Left ventricle myocardium inferior (tissue), 1 donor: ENCODE results near the gene MYL10. TPM values are rescaled to one million over a fixed set of nuclear protein-coding genes. Genes with fewer than 3 reads are reported as not detected.

Experiments
- DNase-seq: peaks from one replicate; pipeline ENCODE4 v3.0.0-alpha.2; 2020
- H3K27ac ChIP-seq: fragments of 200-600 bp; replicated peaks from 2 replicates; pipeline ENCODE4 v1.8.0; 2021
- H3K27me3 ChIP-seq: fragments of 200-600 bp; 2 replicates; pipeline ENCODE4 v1.8.0; 2021; ENCODE audit warnings: low read depth
- H3K36me3 ChIP-seq: fragments of 200-600 bp; 2 replicates; pipeline ENCODE4 v1.8.0; 2021
- H3K4me1 ChIP-seq: fragments of 200-600 bp; 2 replicates; pipeline ENCODE4 v1.8.0; 2021
- H3K4me3 ChIP-seq: fragments of 200-600 bp; 2 replicates; pipeline ENCODE4 v1.8.0; 2021; ENCODE audit warnings: mild to moderate bottlenecking, moderate library complexity
- H3K9me3 ChIP-seq: fragments of 200-600 bp; replicated peaks from 2 replicates; pipeline ENCODE4 v1.8.0; 2021
- CTCF ChIP-seq: fragments of 200-600 bp; IDR thresholded peaks from 2 replicates; pipeline ENCODE4 v1.8.0; 2021; ENCODE audit warnings: antibody characterized with exemption, mild to moderate bottlenecking, borderline replicate concordance
- intact Hi-C: fragments of 100-400 bp; cut with micrococcal nuclease; formaldehyde crosslinking; loops from one replicate; pipeline ENCODE4 v1.11.0; 2022
- total RNA-seq: library from RNA; stranded (reverse); fragmentation: NEBNext Ultra II Directional; extraction: Animal tissue kit (Norgen Biotek cat#: 25700); gene quantifications from one replicate; pipeline ENCODE4 v1.2.1, GENCODE V29; 2021
- donor health status: DM: no; HTN: yes; CAD: no; lungs with severe emphysema.

Gene MYL10
- total RNA-seq, 1 donor from 2014 or later, result not detected

GRCh38 chr7:101620395-101620794, 8.7 kb downstream of the MYL10 start:
- no peaks in the 10 kb centered on the region for H3K9me3 ChIP-seq
- intact Hi-C loops, result no loop called here
- no peak for DNase-seq
- TF ChIP-seq CTCF, result no peak
- H3K27me3 ChIP-seq, result peaks cover 78% of the 10 kb centered on the region
- H3K4me3 ChIP-seq, result no peak overlapping the region
- no peaks in the 10 kb centered on the region for H3K36me3 ChIP-seq
- H3K27ac ChIP-seq, result no peak overlapping the region
- H3K4me1 ChIP-seq, result no peaks in the 10 kb centered on the region

GRCh38 chr7:101618916-101619315, 10.2 kb downstream of the MYL10 start:
- no peak for DNase-seq
- Histone ChIP-seq H3K4me1 (no peaks in the 10 kb centered on the region), H3K27ac (no peak overlapping the region), H3K27me3 (peaks cover 78% of the 10 kb centered on the region), H3K4me3 (no peak overlapping the region), H3K36me3 (no peaks in the 10 kb centered on the region), H3K9me3 (no peaks in the 10 kb centered on the region)
- TF ChIP-seq CTCF, result no peak
- intact Hi-C loops, result no loop called here

DNA sequence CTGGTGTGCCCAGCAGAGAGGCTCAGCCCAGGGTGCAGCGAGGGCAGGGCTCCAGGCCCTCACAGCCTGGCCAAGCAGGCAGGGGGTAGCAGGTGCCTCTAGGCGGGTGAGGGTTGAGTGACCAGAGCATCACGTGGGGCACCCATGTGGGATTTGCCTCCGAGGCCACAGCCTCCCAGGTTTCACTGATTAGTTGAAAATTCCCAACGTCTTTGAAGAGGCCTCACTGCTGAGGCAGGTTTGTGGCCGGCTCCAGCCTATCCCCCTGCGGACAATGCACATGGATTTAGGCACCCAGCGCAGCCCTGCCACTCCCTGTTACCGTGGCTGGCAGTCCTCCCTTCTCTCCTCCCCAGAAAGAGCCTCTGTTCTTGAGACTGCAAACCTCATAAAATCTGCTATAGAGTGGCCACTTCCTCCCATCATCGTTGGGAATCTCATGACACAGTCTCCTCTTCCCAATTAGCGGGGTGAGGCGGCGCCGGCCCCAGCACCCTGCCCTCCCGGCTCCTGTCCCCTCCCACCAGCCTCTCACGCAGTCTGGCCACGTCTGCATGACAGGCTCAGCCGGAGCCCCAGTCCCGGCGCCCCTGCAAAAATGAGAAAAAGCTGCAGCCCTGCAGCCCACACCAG, 10.8 kb downstream of the MYL10 start:
- TF ChIP-seq CTCF, result no peak
- no peaks in the 10 kb centered on the region for H3K36me3 ChIP-seq
- intact Hi-C loops, result no loop called here

GRCh38 chr7:101617451-101618206, 11.5 kb downstream of the MYL10 start:
- intact Hi-C loops, result no loop called here
- Histone ChIP-seq H3K4me3 (no peak overlapping the region), H3K27me3 (peaks cover 77% of the 10 kb centered on the region), H3K36me3 (no peaks in the 10 kb centered on the region), H3K27ac (no peak overlapping the region), H3K9me3 (no peaks in the 10 kb centered on the region), H3K4me1 (no peaks in the 10 kb centered on the region)
- TF ChIP-seq CTCF, result no peak
- DNase-seq, result no peak

More for the DNA sequence above, 10.8 kb downstream of the MYL10 start:
- no peaks in the 10 kb centered on the region for H3K4me1 ChIP-seq
- peaks cover 78% of the 10 kb centered on the region for H3K27me3 ChIP-seq
- no peaks in the 10 kb centered on the region for H3K9me3 ChIP-seq
- no peak overlapping the region for H3K4me3 ChIP-seq
- H3K27ac ChIP-seq, result no peak overlapping the region
- DNase-seq, result no peak

GRCh38 chr7:101615446-101615845, 13.7 kb downstream of the MYL10 start:
- DNase-seq, result no peak
- Histone ChIP-seq H3K27me3 (peaks cover 60% of the 10 kb centered on the region), H3K9me3 (no peaks in the 10 kb centered on the region), H3K4me3 (no peak overlapping the region), H3K36me3 (no peaks in the 10 kb centered on the region), H3K4me1 (no peaks in the 10 kb centered on the region), H3K27ac (no peak overlapping the region)
- intact Hi-C loops, result no loop called here
- no peak for TF ChIP-seq CTCF
